ENCODE data around the gene KCNJ6. TPM values are rescaled to one million over a fixed set of nuclear protein-coding genes. Genes with fewer than 3 reads are reported as not detected.

KCNJ6 gene
- total and polyA plus RNA-seq, 9 of the 15 experiments (the other 6 are each of a cell fraction or from before 2014, with no cell fraction given) = 0.06 to 0.21 (median 0.13) TPM; not detected in 1

- Histone ChIP-seq H3K9me1 (ENCODE audit: control insufficient read depth, insufficient read depth, low read length) (no peaks in the 10 kb centered on the region), H3K27me3 (ENCODE audit: control insufficient read depth in 2 of 2, insufficient read depth in 2 of 2, low read length in 2 of 2) (peaks cover 4 to 16% of the 10 kb centered on the region in 2 experiments), H2AFZ (ENCODE audit: low read depth, low read length) (no peak overlapping the region), H3K4me2 (ENCODE audit: insufficient read depth, low read length) (no peak overlapping the region), H4K20me1 (replicated peaks; ENCODE audit: control insufficient read depth, insufficient read depth, low read length) (no peaks in the 10 kb centered on the region), H3K79me2 (ENCODE audit: control insufficient read depth, insufficient read depth, low read length) (no peaks in the 10 kb centered on the region), H3K4me3 (no peak overlapping the region), H3K4me1 (replicated peaks in 1 of 2; ENCODE audit: control insufficient read depth in 2 of 2, insufficient read depth in 2 of 2, low read length in 2 of 2) (no peaks in the 10 kb centered on the region), H3K27ac (ENCODE audit: extremely low read depth, low read depth, low read length) (no peak overlapping the region), H3K9ac (ENCODE audit: insufficient read depth in 1 of 2, low read depth in 2 of 2, low read length in 2 of 2) (no peak overlapping the region), H3K36me3 (ENCODE audit: control insufficient read depth, insufficient read depth, low read length) (no peaks in the 10 kb centered on the region), H3K9me3 (replicated peaks; ENCODE audit: control insufficient read depth, insufficient read depth, low read depth, low read length) (no peaks in the 10 kb centered on the region)
- intact Hi-C loops (cut with micrococcal nuclease) (no loop called here), in situ Hi-C loops (cut with MboI) (no loop called here)
- POLR2A ChIA-PET = interaction anchor here (0.7 to 1.1 kb wide), 3 partner anchors 8 to 457 kb away, joined by 3 to 5 read pairs (median 3); no protein-coding TSS in a partner anchor
- no TSS peak for BruUV-seq (replicated peaks)
- FAIRE-seq (no peak), DNase-seq (ENCODE audit: extremely low read depth in 1 of 4, low spot score in 3 of 4) (no peak), ATAC-seq (no peak)
- WGBS (ENCODE audit: insufficient coverage, low coverage, missing lambda C conversion rate) = 0% methylated on average over 2 of the region's 2 CpGs
- CTCF ChIA-PET (ENCODE audit: low intra/inter-chr PET ratio) = no interaction called here
- no peak for TF ChIP-seq RAD21 (CRISPR knock-in tag; conservative IDR thresholded peaks at IDR 0.05 in 1 of 2, IDR thresholded peaks at IDR 0.05 in 1 of 2)
- TF ChIP-seq PBX2 (CRISPR knock-in tag; IDR thresholded peaks at IDR 0.05; ENCODE audit: low read depth) = no peak
- TF ChIP-seq PBX2 (tag; conservative IDR thresholded peaks at IDR 0.05; ENCODE audit: low read depth) = no peak
- TF ChIP-seq CBX8 (IDR thresholded peaks at IDR 0.05; ENCODE audit: borderline replicate concordance, extremely low read depth, low read depth, low read length, poor library complexity, severe bottlenecking) = no peak
- TF ChIP-seq ZNF165 (CRISPR knock-in tag; IDR thresholded peaks at IDR 0.05; ENCODE audit: borderline replicate concordance) = no peak
- no peak for TF ChIP-seq NCOA2 (IDR thresholded peaks at IDR 0.05; ENCODE audit: partially characterized antibody in 2 of 2)
- no peak for TF ChIP-seq MYC (IDR thresholded peaks at IDR 0.05; ENCODE audit: low read depth, low read length)
- no peak for TF ChIP-seq MYC (CRISPR knock-in tag; IDR thresholded peaks at IDR 0.05; ENCODE audit: borderline replicate concordance, low read depth)
- TF ChIP-seq TSC22D4 (tag; IDR thresholded peaks at IDR 0.05) = no peak
- no peak for TF ChIP-seq E2F5 (CRISPR knock-in tag; IDR thresholded peaks at IDR 0.05)
- TF ChIP-seq GATAD2B (IDR thresholded peaks at IDR 0.05; ENCODE audit: borderline replicate concordance) = no peak
- TF ChIP-seq ZNF224 (CRISPR knock-in tag; IDR thresholded peaks at IDR 0.05) = no peak
- no peak for TF ChIP-seq THRB (CRISPR knock-in tag; conservative IDR thresholded peaks at IDR 0.05)
- TF ChIP-seq ATF3 (IDR thresholded peaks at IDR 0.05) = no peak
- no peak for TF ChIP-seq ATF3 (CRISPR knock-in tag; conservative IDR thresholded peaks at IDR 0.05)
These were observed 28.8 kb upstream of the KCNJ6 start for GRCh38 chr21:37945036-37945435.

Measured in K562 (cell line).